ENCODE data around the gene MAMDC2. TPM values are rescaled to one million over a fixed set of nuclear protein-coding genes. Genes with fewer than 3 reads are reported as not detected.

MAMDC2 gene
- polyA plus RNA-seq, 1 experiment: 28.0 TPM

- H3K36me3 ChIP-seq (ENCODE audit: control insufficient read depth, insufficient read depth, low read length): no peaks in the 10 kb centered on the region
- no peaks in the 10 kb centered on the region for H3K27me3 ChIP-seq (ENCODE audit: control insufficient read depth, insufficient read depth, low read length)
- no peak for TF ChIP-seq CTCF (IDR thresholded peaks at IDR 0.05; ENCODE audit: insufficient read depth, low read depth, low read length)
- DNase-seq (ENCODE audit: low read depth): peak; percentile 82
- ChIA-PET POLR2A (interaction anchor here (0.6 kb wide), 2 partner anchors 17 to 398 kb away, joined by 3 to 5 read pairs; no protein-coding TSS in a partner anchor), CTCF (interaction anchor here (0.9 to 2.2 kb wide), 3 partner anchors 10 to 49 kb away, joined by 3 to 7 read pairs (median 5); no protein-coding TSS in a partner anchor)
- H3K4me3 ChIP-seq (ENCODE audit: low read depth, low read length): no peak overlapping the region
Observed at GRCh38 chr9:70020991-70021571, 22.6 kb upstream of the MAMDC2 start.

- no peak for DNase-seq (ENCODE audit: low read depth)
- ChIA-PET CTCF (interaction anchor here (1.2 kb wide), 1 partner anchor 82 kb away, joined by 4 read pairs; no protein-coding TSS in a partner anchor), POLR2A (no interaction called here)
- TF ChIP-seq CTCF (IDR thresholded peaks at IDR 0.05; ENCODE audit: insufficient read depth, low read depth, low read length): no peak
- Histone ChIP-seq H3K27me3 (ENCODE audit: control insufficient read depth, insufficient read depth, low read length) (no peaks in the 10 kb centered on the region), H3K36me3 (ENCODE audit: control insufficient read depth, insufficient read depth, low read length) (no peaks in the 10 kb centered on the region), H3K4me3 (ENCODE audit: low read depth, low read length) (no peak overlapping the region)
Observed at GRCh38 chr9:70028287-70028686, 15.4 kb upstream of the MAMDC2 start.

- CTCF ChIA-PET: interaction anchor here (2.0 kb wide), 1 partner anchor 8 kb away, joined by 7 read pairs; no protein-coding TSS in a partner anchor
- DNase-seq (ENCODE audit: low read depth): no peak
- no peaks in the 10 kb centered on the region for H3K36me3 ChIP-seq (ENCODE audit: control insufficient read depth, insufficient read depth, low read length)
- no peak for TF ChIP-seq CTCF (IDR thresholded peaks at IDR 0.05; ENCODE audit: insufficient read depth, low read depth, low read length)
- POLR2A ChIA-PET: no interaction called here
- H3K4me3 ChIP-seq (ENCODE audit: low read depth, low read length): no peak overlapping the region
- H3K27me3 ChIP-seq (ENCODE audit: control insufficient read depth, insufficient read depth, low read length): no peaks in the 10 kb centered on the region
Observed at GRCh38 chr9:70030156-70030555, 13.5 kb upstream of the MAMDC2 start.

GRCh38 chr9:70031141-70031545 is 12.5 kb upstream of the MAMDC2 start:
- Histone ChIP-seq H3K27me3 (ENCODE audit: control insufficient read depth, insufficient read depth, low read length) (no peaks in the 10 kb centered on the region), H3K36me3 (ENCODE audit: control insufficient read depth, insufficient read depth, low read length) (no peaks in the 10 kb centered on the region), H3K4me3 (ENCODE audit: low read depth, low read length) (no peak overlapping the region)
- TF ChIP-seq CTCF (IDR thresholded peaks at IDR 0.05; ENCODE audit: insufficient read depth, low read depth, low read length): no peak
- CTCF ChIA-PET: interaction anchor here (0.6 to 2.0 kb wide), 5 partner anchors 9 to 140 kb away, joined by 3 to 7 read pairs (median 3); no protein-coding TSS in a partner anchor
- peak; percentile 27 for DNase-seq (ENCODE audit: low read depth)
- POLR2A ChIA-PET: no interaction called here

- TF ChIP-seq CTCF (IDR thresholded peaks at IDR 0.05; ENCODE audit: insufficient read depth, low read depth, low read length): no peak
- H3K36me3 ChIP-seq (ENCODE audit: control insufficient read depth, insufficient read depth, low read length): no peaks in the 10 kb centered on the region
- DNase-seq (ENCODE audit: low read depth): no peak
- ChIA-PET CTCF (interaction anchor here (1.8 kb wide), 1 partner anchor 63 kb away, joined by 5 read pairs; no protein-coding TSS in a partner anchor), POLR2A (no interaction called here)
- no peak overlapping the region for H3K4me3 ChIP-seq (ENCODE audit: low read depth, low read length)
- H3K27me3 ChIP-seq (ENCODE audit: control insufficient read depth, insufficient read depth, low read length): no peaks in the 10 kb centered on the region
Observed at GRCh38 chr9:70034271-70034711, 9.4 kb upstream of the MAMDC2 start.

Data from BJ (cell line).